HCEC 1CT (cell line): ENCODE results near the gene CAMK2D.

Experiments used
- DNase-seq: peaks from one replicate; pipeline ENCODE4 v3.0.0-alpha.2; 2017

The CAMK2D gene

GRCh38 chr4:113594231-113594556, 167.3 kb downstream of the CAMK2D start:
- DNase-seq = peak; percentile 5

- DNase-seq = no peak
Measured at GRCh38 chr4:113593400-113594230, 167.9 kb downstream of the CAMK2D start.

GRCh38 chr4:113591982-113592381, 169.6 kb downstream of the CAMK2D start:
- no peak for DNase-seq

DNA sequence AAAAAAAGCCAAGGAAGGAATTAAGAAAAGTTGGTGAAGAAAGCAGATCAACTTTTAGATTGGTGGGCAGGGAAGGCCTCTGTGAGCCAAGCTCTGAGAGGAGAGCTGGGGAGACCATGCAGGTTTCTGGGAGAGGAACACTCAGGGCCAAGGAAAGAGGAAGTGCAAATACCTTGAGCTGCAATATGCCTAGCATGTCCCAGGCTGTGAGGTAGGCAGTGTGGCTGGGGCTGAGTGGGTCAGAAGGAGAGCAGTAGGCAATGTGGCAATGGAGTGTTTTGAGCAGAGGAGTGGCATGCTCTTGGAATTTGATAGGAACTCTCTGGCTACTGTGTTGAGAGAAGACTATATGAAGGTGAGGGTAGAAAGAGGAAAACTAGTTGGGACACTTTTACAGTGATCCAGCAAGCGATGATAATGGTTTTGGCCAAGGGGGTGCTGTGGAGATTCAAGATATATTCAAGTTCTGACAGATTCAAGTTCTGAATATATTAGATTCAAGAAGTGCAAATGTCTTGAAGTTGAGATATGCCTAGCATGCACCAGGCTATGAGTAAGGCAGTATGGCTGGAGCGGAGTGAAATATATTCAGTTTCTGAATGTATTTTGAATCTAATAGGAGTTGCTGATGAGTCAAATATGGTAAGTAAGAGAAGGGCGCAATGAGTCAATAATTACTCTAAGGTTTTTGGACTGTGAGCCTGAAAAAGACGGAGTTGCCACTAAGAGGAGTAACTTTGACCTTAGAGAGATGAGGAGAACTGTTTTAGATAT, 172.5 kb downstream of the CAMK2D start:
- no peak for DNase-seq

DNA sequence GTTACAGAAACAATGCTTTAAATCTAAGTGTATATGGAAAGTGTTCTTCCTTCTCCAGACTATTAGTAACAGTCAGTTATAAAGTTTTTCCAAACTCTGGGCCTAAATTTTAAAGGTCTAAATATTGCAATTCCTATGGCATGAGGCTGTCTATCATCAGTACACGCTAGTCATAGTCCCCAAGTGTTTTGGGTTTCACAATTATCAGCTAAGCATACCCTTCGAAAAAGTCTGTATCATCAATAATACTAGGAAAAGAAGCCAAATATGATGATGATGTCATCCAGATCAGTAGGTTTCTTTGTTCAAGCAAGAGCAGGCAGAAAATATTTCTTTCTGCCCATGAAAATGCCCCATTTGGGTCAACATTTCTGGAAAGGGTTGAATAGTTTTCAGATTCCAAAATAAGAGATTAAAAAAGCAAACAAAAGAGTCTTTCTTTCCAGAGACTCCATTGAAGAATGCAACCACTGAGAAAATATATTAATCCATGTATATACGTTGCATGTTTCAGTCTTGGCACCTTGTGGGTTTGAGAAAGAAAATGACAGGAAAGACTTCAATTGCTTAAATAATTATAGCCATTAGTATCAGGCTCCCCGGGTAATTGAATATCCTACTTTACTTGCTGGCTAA, 173.8 kb downstream of the CAMK2D start:
- DNase-seq = no peak

GRCh38 chr4:113587156-113587555, 174.4 kb downstream of the CAMK2D start:
- DNase-seq = no peak

DNA sequence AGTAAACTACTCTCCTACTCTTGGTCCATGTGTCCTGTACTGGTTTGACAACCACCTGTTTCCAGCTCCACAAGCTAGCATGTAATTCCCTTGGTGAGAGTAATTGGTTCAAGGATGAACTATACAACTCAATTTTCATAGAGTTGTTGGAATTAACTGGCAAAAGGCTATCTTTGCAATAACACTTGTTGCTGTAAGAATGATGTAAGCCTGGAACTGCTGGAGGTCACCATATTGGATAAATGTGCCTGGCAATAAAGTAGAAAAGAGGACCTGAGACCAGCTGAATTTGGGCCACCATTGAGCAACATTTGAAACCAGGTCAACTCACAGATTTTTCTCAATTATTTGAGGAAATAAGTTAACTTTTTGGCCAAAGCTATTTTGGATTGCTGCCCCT, 175.5 kb downstream of the CAMK2D start:
- no peak for DNase-seq

DNA sequence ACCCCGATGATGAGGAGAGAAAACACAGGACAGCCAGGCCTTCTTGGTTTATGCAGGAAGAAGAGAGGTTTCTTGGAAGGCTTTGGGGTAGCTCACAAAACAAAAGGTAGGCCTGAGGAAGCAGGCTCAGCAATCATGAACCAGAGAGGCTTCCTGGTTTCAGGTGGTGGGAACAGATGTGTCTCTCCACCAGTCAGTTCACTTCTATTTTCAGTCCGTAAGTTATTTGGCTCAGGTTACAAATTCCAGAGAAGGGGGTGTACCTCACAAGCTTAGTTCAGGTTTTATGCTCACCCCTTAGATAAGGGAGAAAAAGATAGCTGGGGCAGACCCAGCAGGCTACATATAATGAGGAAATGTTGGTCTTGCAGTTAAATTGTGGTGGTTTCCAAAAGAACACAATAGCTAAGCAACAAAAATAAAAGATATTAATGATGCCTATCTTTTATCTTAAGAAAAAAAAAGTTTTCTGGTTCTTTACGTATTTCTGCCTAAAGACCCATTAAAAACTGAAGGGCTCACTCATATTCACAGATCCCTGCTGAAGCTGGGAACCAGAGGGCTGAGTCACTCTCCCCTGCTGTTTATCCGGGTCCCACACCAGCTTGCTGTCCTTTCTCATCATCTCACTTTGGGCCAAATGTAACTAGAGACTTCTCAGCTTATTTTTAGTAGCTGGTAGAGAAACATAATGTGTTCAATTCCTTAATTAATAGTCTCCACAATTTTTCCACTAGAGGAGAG, 177.0 kb downstream of the CAMK2D start:
- DNase-seq = peak; percentile 50

- DNase-seq = no peak
Measured at GRCh38 chr4:113582737-113583136, 178.8 kb downstream of the CAMK2D start.

DNA sequence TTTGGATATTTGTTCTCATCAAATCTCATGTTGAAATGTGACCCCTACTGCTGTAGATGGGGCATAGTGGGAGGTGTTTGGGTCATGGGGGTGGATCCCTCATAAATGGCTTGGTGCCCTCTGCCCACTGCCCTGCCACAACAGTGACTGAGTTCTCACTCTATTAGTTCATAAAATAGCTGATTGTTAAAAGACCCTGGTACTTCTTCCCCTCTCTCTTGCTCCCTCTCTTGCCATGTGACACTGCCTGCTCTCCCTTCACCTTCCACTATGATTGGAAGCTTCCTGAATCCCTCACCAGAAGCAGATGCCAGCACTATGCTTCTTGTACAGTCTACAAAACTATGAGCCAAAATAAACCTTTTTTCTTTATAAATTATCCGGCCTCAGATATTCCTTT, 182.2 kb downstream of the CAMK2D start:
- DNase-seq = no peak

GRCh38 chr4:113576947-113577678, 184.4 kb downstream of the CAMK2D start:
- no peak for DNase-seq

DNA sequence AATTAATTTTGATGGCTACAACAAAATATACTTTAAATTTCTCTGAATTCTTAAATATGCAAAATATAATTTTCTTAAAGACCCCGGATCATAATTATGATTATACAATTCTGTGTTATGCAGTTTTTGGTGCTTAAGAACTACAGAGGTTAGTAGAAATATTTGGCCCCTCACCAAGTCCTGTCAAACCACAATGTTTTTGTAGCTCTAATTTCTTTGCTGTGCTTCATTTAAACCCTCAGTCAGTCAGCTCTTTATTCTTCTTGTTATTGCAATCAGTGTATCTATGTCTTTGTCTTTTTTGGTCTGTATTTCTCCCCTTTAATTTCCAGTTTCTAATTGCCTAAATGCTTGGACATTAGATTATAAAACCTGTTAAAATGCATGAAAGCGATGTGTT, 186.1 kb downstream of the CAMK2D start:
- peak; percentile 32 for DNase-seq

- DNase-seq = peak; percentile 50
Measured at GRCh38 chr4:113574636-113575103, 186.9 kb downstream of the CAMK2D start.

DNA sequence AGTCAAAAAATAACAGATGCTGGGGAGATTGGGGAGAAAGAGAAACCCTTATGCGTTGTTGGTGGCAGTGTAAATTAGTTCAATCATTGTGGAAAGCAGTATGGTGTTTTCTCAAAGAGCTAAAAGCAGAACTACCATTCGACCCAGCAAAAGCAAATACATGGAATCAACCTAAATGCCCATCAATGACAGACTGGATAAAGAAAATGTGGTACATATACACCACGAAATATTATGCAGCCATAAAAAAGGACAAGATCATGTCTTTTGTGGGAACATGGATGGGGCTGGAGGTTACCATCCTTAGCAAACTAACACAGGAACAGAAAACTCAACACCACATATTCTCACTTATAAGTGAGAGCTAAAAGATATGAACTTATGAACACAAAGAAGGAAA, 188.9 kb downstream of the CAMK2D start:
- DNase-seq = no peak

DNA sequence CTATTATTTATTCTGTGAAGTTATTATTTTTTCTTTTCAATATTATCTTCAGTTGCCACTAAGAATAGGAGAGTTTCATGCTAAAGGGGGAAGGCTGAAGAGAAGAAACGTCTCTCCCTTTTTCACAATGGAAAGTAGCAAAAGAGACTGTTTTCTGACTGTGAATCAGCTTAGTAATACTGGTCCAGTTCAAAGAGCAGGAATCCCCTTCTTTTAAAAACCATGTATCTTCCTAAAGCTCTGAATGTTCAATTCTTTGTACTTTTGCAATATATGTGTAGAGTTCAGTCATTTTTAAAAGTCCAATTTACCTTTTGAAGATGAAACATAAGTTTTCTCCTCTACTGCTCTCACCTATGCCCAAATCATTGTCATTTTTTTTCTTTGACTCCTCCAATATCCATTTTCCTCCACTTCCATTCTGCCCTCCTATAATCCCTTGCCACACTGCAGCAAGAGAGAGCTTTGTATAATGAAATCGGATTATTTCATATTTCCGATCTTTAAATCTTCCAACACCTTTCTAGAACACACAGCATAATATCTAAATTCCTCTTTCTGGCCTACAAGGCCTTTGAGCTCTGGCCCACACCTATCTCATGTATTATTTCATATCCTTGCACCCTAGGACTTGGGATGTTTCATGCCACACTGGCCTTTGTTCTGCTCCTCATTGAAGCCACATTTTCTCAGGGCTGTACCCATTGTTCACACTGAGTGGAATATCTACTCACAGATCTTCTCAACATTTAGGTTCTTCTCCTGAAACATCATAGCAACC, 195.3 kb downstream of the CAMK2D start:
- DNase-seq = no peak

DNA sequence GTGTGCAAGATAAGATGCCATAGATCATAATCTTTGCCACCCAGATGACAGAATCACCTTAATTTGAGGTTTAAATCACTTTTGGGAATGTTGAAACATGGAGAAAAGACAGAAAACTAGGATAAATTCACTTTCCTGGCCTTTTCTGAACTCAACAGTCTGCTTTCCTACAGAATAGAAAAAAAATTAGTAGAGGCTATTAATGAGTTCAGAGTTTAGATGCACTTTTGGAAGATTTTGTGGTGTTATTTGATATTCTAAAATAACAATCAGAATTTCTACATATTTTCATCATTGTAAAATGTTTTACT, 195.9 kb downstream of the CAMK2D start:
- DNase-seq = no peak

DNA sequence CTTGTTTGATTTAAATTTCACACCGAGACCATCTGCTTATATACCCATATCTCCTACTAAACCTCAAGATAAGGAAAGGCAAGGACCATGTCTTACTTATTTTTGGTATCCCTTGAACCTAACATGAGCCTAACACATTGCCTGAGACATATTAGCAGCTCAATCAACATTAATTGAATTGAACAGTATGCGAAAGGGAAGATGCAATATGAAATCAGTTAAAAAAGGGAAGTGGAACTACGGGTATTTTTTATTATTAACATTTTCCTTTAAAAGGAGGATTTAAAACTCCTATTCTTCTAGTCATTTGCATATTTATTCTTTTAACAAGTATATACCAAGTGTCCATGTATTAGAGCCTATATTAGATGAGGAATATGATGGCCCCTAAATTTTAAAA, 197.0 kb downstream of the CAMK2D start:
- DNase-seq = no peak

DNA sequence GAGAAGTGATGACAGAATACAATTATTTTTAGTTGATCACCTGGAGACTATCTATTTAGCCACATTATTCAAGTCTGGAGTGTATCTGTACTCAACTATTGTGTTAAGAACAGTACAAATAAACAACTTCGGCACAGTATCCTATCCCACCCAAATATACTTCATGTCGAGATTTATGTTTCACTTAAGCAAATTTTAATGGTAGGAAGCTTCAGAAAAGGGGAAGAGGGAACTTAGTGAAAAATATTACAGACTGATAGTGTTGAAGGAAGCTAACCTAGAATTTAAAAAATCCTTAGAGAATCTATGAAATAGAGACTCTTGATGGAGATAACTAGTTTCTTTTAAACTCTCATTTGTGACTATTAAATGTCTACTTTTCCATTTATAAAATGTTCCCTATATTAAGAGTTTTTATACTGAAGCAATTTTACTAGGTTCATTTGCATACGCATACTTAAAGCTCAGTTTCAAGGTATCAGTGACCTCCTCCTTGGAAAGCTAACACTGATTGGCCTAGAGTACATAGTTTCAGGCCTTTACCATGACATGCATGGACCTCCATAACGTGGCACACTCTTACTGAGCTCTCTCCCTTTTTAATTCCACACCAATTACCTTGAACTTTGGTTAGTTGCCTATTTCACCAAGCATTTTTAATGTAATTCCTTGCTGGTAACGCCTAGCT, 197.7 kb downstream of the CAMK2D start:
- no peak for DNase-seq

DNA sequence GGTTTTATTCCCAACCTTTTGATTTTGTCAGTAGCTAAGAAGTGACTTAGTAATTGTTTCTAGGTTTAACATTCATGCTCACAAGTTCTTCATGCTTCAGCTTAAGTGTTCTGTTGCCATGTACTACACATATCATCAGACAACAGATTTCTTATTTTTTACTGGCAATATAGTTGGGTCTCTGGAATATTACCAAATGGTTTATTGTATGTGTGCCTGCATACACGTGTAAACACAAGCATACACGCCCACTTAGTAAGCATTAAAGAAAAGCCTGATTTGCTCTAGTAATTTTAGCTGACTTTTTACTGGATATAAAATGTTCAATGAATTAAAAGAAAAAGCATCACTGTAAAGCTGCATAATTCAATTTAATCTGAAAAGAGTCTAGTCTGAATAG, 199.8 kb downstream of the CAMK2D start:
- DNase-seq = no peak

DNA sequence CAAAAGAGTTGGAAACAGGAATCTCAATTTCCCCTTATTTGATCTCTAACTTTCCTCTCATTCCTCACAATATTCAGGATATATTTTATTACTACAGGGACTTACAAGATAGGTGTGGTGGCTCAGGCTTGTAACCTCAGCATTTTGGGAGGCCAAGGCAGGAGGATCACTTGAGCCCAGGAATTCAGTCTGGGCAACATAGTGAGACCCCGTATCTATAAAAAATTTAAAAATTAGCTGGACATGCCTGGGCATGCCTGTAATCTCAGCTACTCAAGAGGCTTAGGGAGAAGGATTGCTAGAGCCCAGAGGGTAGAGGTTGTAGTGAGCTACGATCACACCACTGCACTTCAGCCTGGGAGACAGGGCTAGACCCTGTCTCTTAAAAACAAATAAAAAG, 200.4 kb downstream of the CAMK2D start:
- no peak for DNase-seq

- no peak for DNase-seq
Measured at GRCh38 chr4:113560579-113560978, 201.0 kb downstream of the CAMK2D start.
